NCI-H2171 treated with DMSO at 0.1 percent for 48 hours (cell line): ENCODE measurements around the gene CA5A.
"Not testable (repeated sequence)": the region's sequence is repeated elsewhere in the genome, so short reads cannot be mapped to it uniquely, and the experiment has no call there.

Source experiments
- DNase-seq: peaks from one replicate; lab custom pipeline; 2025; lab: John Stamatoyannopoulos, UW

The CA5A gene

GRCh38 chr16:87948119-87948545, 11.8 kb upstream of the CA5A start:
- no peak for DNase-seq

- DNase-seq: no peak
Measured at GRCh38 chr16:87947356-87948118, 11.2 kb upstream of the CA5A start.

- no peak for DNase-seq
Measured at GRCh38 chr16:87946596-87947347, 10.4 kb upstream of the CA5A start.

GRCh38 chr16:87945351-87946042, 9.2 kb upstream of the CA5A start:
- peak; percentile 92 for DNase-seq

GRCh38 chr16:87942680-87943079, 6.4 kb upstream of the CA5A start:
- DNase-seq: no peak

GRCh38 chr16:87939562-87940423, 3.5 kb upstream of the CA5A start:
- no peak for DNase-seq

GRCh38 chr16:87938412-87938949, 2.2 kb upstream of the CA5A start:
- no peak for DNase-seq

- DNase-seq: not testable (repeated sequence)
Measured at GRCh38 chr16:87937231-87937542, 858 bp upstream of the CA5A start.

GRCh38 chr16:87936016-87936374, 334 bp downstream of the CA5A start:
- not testable (repeated sequence) for DNase-seq

- not testable (repeated sequence) for DNase-seq
Measured at GRCh38 chr16:87934752-87935425, 1.4 kb downstream of the CA5A start.

GRCh38 chr16:87933140-87933495, 3.2 kb downstream of the CA5A start:
- no peak for DNase-seq

GRCh38 chr16:87932475-87933139, 3.7 kb downstream of the CA5A start:
- DNase-seq: not testable (repeated sequence)

- DNase-seq: no peak
Measured at GRCh38 chr16:87931504-87931903, 4.8 kb downstream of the CA5A start.

GRCh38 chr16:87930456-87930855, 5.9 kb downstream of the CA5A start:
- peak; percentile 46 for DNase-seq

GRCh38 chr16:87929986-87930385, 6.3 kb downstream of the CA5A start:
- no peak for DNase-seq

- DNase-seq: peak; percentile 18
Measured at GRCh38 chr16:87927195-87927562, 9.2 kb downstream of the CA5A start.

GRCh38 chr16:87926246-87927194, 9.8 kb downstream of the CA5A start:
- peak; percentile 58 for DNase-seq

- peak; percentile 100 for DNase-seq
Measured at GRCh38 chr16:87924811-87925670, 11.3 kb downstream of the CA5A start.
